NCI-H345 (cell line): Measurements from ENCODE around the gene CTNNBL1.

ENCODE experiments used
- DNase-seq: peaks from one replicate; lab custom pipeline; 2025; lab: John Stamatoyannopoulos, UW

The CTNNBL1 gene

DNA sequence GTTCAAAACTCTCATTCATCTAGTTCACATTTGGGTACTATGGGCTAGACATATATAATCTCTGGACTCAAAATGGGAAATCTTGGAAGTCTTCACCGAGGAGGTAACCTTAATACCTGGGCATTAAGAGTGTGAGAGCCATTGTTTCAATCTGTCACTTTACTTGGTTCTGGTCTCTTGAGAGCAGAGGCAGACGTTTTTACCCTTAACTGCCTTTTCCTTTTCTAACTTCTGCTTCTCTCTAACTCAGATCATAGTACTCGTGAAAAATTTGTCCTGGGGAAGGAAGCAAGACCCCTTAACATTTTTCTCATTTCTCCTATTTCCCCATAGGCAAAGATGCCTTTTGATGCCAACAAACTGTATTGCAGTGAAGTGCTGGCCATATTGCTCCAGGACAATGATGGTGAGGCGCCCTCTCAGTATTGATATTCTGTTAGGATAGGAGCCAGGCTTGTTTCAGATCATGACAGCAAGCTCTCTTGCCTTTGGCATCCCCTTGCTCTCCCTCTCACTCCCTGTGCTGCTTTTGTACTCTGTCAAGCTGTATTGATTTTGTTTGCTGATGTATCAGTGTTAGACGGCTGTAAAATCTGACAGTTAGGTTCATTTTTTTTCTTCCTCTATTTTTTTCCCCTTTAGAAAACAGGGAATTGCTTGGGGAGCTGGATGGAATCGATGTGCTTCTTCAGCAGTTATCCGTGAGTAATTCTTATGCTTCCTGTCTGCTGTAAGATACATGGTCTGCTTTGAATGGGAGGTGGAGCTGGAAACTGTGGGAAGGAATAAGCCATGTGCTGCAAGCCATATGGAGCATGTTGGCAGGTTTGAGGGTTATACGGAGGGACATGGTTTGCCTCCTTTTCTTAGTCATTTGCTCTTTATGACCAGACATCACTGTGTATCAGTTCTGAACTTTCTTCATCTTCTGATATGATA, 83.5 kb downstream of the CTNNBL1 start:
- no peak for DNase-seq

DNA sequence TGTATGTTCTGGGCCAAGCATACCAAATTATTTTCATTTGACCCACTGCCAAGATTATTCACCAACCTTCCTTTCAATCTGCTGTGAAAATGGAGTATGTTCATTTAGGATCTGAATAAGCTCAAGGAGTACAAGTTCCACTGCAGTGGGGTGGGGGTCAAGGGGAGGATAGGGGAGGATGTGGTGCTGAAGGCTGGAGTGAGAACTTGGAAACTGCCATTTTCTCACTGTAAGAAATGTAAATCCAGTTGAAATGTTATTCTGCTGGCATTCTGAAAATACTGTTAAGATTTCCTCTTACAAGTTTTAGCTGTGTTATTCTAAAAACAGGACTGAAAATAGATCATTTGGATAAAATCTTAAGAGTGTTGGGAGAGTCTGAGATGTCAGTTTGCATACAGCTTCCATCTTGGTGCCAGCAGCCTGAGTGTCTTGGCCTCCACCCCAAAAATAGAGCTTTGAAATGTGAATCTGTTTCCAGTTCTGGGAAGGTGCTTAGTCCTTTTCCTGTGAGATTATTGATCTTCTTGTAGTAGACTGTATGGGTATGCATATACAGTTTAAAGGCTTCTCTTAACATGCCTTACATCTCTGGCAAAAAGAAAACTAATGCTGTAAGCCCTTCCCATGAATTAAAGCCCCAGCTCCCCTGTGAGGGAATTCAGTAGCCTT, 84.3 kb downstream of the CTNNBL1 start:
- no peak for DNase-seq

DNA sequence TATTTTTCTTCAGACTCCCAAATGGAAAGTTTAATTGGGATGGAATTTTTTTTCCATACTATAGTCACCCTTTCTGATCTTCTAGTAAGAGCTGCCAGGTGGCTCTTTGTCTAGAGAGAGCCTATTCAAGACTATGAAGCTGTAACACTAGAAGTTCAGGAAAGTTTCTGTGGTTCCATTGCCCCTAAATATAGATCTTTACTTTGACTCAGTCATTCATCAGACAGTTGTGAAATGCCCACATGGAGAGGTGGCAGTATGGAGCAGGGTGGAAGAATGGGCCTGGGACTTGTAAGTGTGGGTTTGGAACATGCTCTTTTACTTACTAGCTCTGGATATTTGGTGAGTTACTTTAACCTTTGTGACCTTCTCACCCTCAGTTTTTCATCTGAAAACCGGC, 87.8 kb downstream of the CTNNBL1 start:
- DNase-seq, result no peak

DNA sequence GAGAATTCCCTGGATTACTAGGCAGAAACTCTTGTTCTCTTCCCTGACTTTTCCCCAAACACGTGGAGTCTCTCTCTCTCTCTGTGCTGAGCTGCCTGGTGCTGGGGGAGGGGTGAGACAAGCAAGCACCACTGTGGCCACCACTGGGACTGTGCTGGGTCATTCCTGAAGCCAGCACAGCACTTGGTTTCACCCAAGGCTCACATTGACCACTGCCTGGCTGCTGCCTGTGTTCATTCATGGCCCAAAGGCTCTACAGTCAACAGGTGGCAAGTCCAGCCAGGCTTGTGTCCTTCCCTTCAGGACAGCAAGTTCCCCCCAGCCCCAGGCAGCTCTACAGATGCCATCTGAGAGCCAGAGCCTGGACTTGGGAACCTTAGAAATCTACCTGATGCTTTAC, 92.2 kb downstream of the CTNNBL1 start:
- no peak for DNase-seq

DNA sequence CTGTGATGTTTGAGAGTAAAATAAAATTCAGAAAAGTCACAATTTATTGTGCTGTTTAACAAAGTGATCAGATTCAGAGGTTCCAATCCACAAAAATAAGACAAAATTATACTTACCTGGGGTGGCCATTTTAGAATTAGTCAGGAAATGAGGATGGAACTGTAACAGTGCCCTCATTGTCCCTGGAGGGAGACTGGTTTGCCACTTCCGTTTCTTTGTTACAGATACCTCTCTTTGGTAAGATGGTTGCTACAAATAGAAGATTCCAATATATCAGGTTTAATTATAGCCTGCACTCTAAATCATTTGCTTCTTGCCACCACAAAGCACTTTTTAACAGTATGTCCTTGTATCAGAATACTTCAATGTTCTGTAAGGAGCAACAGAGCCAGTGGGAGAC, 95.6 kb downstream of the CTNNBL1 start:
- DNase-seq, result no peak

DNA sequence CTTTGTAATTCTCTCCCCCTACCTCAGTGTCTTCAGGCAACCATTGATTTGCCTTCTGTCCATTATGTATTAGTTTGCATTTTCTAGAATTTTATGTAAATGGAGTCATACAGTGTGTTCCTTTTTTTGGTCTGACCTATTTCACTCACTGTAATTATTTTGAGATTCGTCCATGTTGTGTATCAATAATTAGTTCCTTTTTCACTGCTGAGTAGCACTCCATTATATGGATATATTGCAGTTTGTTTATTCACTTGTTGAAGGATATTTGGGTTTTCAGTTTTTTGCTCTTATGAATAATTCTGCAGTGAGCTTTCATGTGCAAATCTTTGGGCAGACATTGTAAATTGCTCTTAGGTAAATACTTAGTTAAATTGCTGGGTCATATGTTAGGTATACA, 97.1 kb downstream of the CTNNBL1 start:
- DNase-seq, result no peak

DNA sequence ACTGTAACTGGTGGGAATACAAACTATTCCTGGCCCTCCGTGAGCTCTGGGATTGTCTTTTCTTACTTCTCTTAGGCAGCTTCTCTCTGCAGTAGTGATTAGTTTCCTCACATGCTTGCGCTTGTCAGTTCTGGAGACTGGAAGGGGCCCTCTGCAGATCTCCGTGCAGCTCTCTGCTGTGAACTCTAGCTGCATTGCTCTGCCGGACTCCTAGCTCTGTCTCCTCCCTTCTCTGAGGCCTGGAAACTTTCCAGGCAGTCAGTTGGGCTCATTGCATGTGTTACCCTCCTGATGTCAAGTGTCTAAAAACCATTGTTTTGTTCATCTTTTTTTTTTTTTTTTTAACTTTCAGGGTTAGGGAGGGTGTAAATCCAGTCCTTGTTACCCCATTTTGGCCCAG, 102.3 kb downstream of the CTNNBL1 start:
- DNase-seq, result no peak

DNA sequence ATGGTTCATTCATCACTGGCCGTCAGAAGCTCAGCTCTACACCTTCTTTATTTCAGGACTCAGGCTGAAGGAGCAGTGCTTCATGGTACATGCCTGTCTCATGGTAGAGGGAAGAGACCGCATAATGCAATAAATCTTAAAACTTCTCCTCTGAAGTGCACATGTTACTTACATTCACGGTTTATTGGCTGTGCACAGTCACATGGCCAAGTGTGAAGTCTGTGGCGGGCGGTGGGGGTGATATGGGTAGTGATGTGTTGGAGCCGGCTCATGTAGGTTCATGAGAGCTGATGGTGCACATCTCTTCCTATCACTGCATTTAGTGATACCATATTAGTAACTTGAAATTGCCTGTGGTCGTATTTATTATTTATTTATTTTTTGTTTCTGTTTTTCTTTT, 102.9 kb downstream of the CTNNBL1 start:
- DNase-seq, result no peak

DNA sequence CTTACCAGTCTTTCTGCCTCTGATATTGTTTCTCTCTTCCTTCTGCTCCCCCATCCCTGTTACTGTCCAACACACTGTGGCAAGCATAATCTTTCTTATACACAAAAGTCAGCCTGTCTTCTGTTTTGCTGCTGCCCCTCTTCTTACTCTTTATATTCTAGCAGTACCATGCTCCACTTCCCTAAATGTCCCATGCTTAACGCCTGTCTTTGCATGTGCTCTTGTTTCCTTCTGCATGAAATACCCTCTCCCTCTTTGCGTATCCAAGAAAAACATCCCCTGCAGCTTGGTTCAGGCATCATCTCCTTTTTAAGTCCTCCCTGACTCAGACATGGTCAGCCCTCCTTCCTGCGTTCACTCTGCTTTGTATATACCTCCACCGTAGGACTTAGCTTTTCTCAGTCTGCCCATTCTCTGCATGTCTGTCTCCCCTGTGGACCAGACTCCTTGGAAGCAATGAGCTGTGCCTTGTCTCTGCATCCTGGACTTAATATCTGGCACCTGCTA, 103.9 kb downstream of the CTNNBL1 start:
- no peak for DNase-seq

DNA sequence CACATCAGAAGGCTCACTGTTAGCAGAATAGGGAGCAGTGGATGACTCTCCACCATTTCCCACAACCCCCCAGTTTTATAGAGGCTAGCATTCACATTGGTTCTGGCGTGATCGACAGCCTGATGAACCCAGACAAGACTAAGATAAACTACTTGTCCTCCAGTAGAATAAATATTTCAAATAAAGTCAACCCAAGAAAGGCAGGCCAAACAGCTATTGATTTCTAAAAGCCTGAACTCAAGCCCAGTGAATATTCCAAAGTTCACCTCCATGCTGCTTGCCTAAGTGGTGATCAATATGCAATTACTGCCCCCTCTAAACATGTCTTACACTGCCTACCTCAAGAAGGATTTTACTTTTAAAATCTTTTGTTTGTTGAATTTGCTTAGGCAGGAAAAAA, 104.5 kb downstream of the CTNNBL1 start:
- no peak for DNase-seq

DNA sequence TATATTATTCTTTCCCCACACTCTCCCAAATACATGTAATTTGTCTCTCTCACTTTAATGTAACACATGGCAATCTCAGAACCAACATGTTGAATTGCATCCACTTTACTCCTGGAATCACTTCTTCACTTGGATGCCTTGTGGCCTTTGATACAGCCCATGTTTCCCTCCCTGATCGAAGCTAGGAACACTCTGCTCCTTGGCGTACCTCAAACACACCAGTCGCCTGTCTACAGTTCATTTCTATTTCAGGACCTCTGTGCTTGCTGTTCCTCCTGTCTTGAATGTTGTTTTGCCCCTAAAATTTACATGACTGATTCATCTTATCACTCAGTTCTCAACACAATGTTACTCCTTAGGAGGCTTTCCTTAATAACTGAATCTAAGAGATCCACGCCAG, 106.8 kb downstream of the CTNNBL1 start:
- no peak for DNase-seq

DNA sequence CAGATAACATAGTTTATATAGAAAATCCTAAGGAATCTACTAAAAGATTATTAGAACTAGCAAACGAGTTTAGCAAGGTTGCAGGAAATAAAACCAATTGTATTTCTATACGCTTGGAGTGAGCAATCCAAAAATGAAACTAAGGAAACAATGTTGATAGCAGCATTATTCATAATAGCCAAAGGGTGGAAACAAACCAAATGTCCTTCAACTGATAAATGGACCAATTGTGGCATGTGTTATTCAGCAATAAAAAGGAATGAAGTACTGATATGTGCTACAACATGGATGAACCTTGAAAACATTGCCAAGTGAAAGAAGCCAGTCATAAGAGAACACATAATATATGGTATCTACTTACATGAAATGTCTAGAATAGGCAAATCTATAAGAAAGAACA, 108.1 kb downstream of the CTNNBL1 start:
- DNase-seq, result no peak

DNA sequence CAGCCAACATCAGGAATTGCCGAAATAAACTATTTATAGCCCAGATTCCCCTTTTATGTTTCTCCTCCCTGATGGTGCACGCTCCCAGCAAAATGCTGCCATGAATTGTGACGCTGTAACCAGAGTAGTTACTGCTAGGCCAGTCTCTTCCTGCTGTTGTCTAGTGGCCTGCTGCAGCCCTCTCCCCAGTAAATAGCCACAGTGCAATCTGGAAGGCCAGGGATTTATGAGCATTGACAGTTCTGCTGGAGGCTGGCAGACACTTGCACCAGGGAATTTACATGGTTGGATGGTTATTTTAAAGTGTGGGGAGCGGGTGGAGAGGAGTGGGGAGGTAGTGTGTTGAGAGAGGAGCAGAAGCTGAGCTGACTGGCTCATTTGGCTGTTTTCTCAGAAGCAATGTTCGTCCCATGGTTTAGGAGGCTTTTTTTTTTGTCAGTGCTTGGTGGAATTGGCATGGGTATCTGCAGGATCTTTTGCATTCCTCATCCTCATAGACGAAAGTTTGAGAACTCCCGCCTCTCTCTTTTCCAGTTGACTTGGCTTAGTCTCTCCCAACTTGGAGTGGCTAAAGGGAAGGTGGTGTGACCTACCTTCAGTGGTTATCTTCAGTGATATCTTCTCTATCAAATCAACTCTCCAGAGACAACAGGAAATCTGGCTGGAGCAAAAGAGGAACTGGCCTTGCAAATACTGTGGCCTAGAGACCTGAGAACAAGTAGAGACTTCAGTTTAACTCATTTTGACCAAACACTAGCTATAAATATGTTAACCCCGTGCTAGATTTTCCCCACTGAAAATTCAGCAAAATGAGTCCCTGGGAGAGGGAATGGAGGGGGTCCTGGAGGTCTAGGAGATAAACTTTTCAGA, 109.8 kb downstream of the CTNNBL1 start:
- DNase-seq, result no peak

DNA sequence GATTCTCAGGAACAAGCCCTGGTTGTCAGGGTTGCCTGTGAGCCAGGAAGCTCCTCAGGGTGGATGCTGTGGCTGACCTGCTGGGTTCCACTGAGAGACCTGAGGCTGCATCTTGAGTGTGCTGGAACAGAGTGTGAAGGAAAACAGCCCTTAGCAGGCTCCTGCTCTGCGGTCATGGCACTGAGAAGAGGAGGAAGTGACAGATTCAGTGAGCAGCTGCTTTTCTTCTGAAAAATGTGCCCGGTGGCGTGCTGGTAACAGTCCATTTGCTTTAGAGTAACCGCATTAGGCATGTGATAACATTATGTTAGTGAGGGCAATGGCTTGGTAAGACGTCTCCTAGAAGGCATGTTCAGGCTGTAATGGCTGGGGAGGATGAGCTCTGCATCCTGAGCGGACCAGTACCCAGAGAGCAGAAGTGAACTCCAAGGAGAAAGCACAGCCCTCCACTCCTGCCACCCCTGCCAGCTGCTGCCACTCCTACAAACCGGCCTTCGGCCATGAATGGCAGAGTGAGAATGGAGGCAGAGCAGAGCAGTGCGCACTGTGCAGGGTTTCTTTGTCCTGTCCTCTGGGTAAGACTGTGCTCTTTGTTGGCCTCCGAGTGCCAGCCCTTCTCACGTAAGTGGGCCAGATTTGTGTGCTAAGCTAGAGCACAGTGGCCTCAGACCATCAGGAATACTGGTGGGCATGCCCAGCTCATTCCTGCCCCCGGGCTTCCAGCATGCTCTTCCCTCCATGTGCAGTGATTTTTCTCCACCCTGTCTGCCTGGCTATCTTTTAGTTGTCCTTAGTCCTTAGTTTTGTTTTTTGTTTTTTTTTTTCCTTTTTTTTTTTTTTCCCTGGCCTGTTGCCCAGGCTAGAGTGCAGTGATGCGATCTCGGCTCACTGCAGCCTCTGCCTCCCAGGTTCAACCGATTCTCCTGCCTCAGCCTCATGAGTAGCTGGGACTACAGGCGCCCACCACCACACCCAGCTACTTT, 111.0 kb downstream of the CTNNBL1 start:
- no peak for DNase-seq

DNA sequence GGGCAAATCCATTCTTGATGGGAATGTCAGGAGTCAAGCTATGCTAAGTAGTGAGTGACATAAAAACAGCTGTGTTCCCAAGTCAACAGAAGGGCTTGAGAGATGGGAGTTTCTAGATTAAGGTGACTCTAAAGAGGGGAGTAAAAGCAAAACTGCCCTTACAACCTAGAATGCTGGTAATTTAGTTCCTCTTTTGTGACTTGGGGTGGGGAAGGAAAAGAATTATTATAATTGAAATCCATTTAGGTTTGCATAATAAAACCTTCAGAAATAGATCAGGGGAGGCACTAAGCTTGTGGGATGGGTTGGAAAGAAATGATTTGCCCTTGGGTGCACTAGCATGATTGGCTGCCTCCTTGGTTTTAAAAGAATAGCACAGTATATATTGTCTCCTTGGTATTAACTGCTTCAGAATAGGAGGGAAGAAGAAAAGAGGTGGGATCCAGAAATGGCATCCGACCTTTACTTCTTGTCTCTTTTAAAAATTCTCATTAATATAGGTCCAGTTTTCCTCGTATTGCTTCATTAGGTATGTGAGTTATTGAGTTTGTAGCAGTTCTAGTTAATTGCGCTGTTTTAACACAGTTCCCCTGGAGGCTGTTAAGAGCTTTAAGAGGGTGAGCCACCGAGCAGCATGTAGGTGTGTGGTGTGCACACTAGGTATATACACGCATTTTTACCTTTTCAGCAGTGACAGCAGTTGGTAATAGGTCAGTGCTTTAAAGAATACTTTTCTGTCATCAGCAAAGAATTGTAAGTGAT, 113.8 kb downstream of the CTNNBL1 start:
- no peak for DNase-seq

DNA sequence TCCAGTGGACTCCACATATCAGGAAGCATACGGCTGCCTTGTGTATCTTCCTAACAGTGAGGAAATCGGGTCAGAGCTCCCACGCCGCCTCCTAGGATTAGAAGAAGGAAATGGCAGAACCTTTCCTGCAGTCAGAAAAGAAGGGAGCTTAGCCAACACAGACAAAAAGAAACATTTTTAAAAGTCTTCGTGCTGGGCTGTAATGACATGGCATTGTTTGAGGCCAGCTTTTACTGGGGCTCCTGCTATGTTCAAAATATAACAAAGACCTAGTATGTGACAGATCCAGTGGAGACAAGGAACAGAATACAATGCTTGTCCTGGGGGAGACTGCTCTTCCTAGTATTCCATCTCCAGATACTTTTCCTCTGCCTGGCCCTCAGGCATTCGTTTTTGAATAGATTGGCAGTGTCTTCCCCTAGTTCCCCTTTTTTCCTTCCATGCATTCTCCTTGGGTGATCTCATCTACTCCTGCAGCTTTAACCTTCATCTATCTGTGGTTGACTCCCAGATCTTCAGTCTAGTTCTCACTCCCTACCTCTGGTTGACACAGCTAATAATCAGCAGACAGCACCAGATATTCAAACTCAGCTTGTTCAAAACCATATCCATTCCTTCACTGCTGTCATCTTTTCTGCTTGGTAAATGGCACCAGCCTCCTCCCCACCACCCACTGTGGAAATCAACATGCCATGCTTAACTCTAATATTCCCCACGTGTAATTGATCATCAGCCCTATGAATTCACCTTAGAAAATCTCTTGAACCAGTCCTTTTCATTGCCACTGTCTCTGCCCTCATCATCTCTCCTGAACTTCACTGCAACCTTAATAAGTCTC, 114.6 kb downstream of the CTNNBL1 start:
- DNase-seq, result no peak

DNA sequence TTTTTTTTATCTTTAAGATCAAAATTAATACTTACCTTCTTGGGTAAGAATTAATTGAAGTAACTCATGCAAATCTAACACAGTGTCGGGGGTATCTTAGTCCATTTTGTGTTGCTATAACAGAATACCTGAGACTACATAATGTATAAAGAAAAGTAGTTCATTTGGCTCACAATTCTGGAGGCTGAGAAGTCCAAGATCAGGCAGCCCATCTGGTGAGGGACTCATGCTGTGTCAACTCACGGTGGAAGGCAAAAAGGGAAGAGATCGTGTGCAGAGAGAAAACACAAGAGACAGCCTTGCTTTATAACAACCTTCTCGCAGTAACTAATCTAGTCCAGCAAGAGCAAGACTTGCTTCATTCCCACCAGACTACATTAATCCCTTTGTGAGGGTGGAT, 116.2 kb downstream of the CTNNBL1 start:
- DNase-seq, result no peak

DNA sequence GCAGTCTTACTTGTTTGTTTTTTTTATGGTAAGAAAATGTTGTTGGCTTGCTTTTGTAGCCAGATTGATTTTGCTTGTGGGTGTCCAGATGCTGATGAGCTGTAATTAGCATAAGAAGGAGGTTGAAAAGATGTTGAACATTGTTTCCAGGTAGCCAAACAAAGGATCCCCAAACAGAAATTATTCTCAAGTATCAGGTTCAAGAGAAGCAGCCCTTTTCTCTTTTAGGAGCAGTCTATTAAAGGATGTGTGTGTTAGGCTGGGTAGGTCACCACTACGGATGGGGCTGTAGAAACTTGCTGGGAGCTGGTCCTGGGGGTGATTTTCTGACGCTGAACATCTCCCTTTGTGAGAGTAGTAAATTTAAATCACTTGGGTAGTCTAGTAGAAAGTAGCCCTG, 122.2 kb downstream of the CTNNBL1 start:
- DNase-seq, result peak; percentile 57

DNA sequence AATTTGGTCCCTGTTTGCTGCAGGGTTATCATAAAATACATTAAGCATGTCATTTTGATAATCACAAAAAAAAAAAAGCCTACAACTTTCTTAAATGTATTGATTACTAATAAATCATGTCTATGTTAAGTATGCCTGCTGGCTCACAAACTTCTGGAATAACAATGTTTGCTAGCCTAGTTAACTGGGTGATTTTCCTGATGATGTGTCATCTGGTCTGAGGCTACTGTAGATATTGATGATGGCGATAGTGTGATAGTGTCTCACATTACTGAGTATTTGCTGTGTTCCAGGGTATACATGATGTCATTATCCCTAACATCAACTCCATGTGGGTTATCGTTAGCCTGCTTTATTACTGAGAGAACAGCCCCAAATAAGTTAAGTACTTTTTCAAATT, 122.9 kb downstream of the CTNNBL1 start:
- DNase-seq, result no peak
